IMR-90 (cell line): Measurements from ENCODE around the gene CPED1.

Source experiments
- BHLHE40 ChIP-seq: fragments of 150-350 bp; IDR thresholded peaks from 2 replicates; pipeline ENCODE4 v1.6.1; 2016; ENCODE audit warnings: mild to moderate bottlenecking, low read depth, low read length
- CEBPB ChIP-seq: IDR thresholded peaks from 2 replicates; pipeline ENCODE4 v1.6.1; 2012; ENCODE audit warnings: low read depth, low read length, improper control_type of control experiment
- CHD1 ChIP-seq: IDR thresholded peaks from 2 replicates; pipeline ENCODE4 v1.6.1; 2012; ENCODE audit warnings: low read depth, low read length, improper control_type of control experiment
- CTCF ChIP-seq: conservative IDR thresholded peaks from 2 replicates; pipeline ENCODE4 v1.5.1; 2012; ENCODE audit warnings: mild to moderate bottlenecking, low read depth, low read length, improper control_type of control experiment
- FOS ChIP-seq: fragments of 150-350 bp; IDR thresholded peaks from 2 replicates; pipeline ENCODE4 v1.6.1; 2016; ENCODE audit warnings: low read depth, low read length
- MAZ ChIP-seq: IDR thresholded peaks from 2 replicates; pipeline ENCODE4 v1.6.1; 2012; ENCODE audit warnings: low read depth, mild to moderate bottlenecking, low read length, improper control_type of control experiment, moderate library complexity, borderline replicate concordance
- MXI1 ChIP-seq: IDR thresholded peaks from 2 replicates; pipeline ENCODE4 v1.6.1; 2012; ENCODE audit warnings: low read depth, mild to moderate bottlenecking, low read length, moderate library complexity, borderline replicate concordance
- POLR2A ChIP-seq: IDR thresholded peaks from 2 replicates; pipeline ENCODE4 v1.6.1; 2012; ENCODE audit warnings: mild to moderate bottlenecking, low read depth, low read length
- RAD21 ChIP-seq: IDR thresholded peaks from 2 replicates; pipeline ENCODE4 v1.6.1; 2012; ENCODE audit warnings: low read length, improper control_type of control experiment
- RFX5 ChIP-seq: IDR thresholded peaks from 2 replicates; pipeline ENCODE4 v1.8.0; 2012; ENCODE audit warnings: low read depth, mild to moderate bottlenecking, low read length, moderate library complexity
- USF2 ChIP-seq: fragments of 150-350 bp; IDR thresholded peaks from 2 replicates; pipeline ENCODE4 v1.6.1; 2017; ENCODE audit warnings: mild to moderate bottlenecking, antibody characterized with exemption, low read length, low read depth

DNA sequence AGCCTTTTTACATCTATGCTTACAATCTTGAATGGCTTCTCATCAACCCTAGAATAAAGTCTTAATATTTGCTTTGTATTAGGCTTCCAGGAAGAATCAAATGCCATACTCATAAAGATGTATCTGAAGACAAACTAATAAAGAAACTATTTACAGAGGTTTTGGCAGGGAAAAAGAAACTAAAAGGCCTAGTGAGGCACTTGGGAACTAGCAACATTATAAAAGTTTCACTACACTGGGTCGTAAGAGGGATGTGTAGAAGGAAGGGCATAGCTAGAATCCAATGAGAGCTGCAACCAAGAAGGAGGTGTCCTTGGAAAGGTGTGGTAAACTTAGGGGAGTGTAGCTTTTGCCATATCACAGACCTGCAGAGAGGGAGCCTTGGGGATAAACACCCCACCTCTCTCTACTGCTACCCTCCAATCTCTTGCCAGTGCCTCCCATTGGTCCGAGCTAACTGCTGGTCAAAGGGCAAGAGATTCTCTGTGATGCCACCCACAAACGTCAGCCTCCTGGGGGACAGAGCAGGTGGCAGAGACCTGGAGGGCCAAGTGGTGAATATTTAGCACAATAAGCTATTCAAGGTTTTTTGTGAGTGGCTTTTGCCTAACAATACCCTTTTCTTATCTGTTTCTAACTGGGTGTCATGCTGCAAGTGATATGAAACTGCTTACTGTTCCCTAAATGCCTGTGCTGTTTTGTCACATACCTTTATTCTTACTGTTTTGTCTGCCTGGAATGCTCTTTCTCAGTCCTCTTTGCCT, 60.7 kb downstream of the CPED1 start:
- TF ChIP-seq CHD1 (no peak), POLR2A (no peak), CTCF (no peak), CEBPB (no peak), FOS (no peak), USF2 (no peak), MXI1 (no peak), RAD21 (no peak), MAZ (no peak), RFX5 (no peak), BHLHE40 (no peak)
